Mesendoderm (in vitro differentiated cells): Measurements from ENCODE around the gene MYL11.
"Not testable (repeated sequence)": the region's sequence is repeated elsewhere in the genome, so short reads cannot be mapped to it uniquely, and the experiment has no call there.

Experiments
- DNase-seq: peaks from one replicate; pipeline ENCODE4 v3.0.0; 2013
- H2AK5ac ChIP-seq: 2 replicates; pipeline ENCODE4 v1.6.1; 2013; ENCODE audit warnings: low read length, inconsistent platforms
- H2BK120ac ChIP-seq: 2 replicates; pipeline ENCODE4 v1.6.1; 2013; ENCODE audit warnings: low read depth, mild to moderate bottlenecking, low read length, moderate library complexity, mixed read lengths
- H2BK15ac ChIP-seq: replicated peaks from 2 replicates; pipeline ENCODE4 v1.6.1; 2013; ENCODE audit warnings: low read depth, mild to moderate bottlenecking, moderate library complexity
- H2BK5ac ChIP-seq: 2 replicates; pipeline ENCODE4 v1.6.1; 2013; ENCODE audit warnings: low read length, inconsistent platforms
- H3K18ac ChIP-seq: 2 replicates; pipeline ENCODE4 v1.6.1; 2013; ENCODE audit warnings: mild to moderate bottlenecking, low read length, mixed read lengths
- H3K23ac ChIP-seq: one replicate; pipeline ENCODE4 v1.6.1; 2013; ENCODE audit warnings: low read length
- H3K27ac ChIP-seq: 2 replicates; pipeline ENCODE4 v1.5.1; 2013; ENCODE audit warnings: low read depth, mild to moderate bottlenecking, inconsistent platforms, low read length, moderate library complexity
- H3K27me3 ChIP-seq: 2 replicates; pipeline ENCODE4 v1.6.1; 2013; ENCODE audit warnings: low read length, control low read depth, mild to moderate bottlenecking, inconsistent platforms; ENCODE audit not compliant: insufficient read depth, poor library complexity
- H3K36me3 ChIP-seq: 2 replicates; pipeline ENCODE4 v1.6.1; 2013; ENCODE audit warnings: low read length, inconsistent platforms; ENCODE audit not compliant: control insufficient read depth, insufficient read depth
- H3K4ac ChIP-seq: one replicate; pipeline ENCODE4 v1.6.1; 2013; ENCODE audit warnings: low read depth, mild to moderate bottlenecking, low read length, moderate library complexity
- H3K4me1 ChIP-seq: 2 replicates; pipeline ENCODE4 v1.6.1; 2013; ENCODE audit warnings: low read depth, low read length, inconsistent platforms; ENCODE audit not compliant: control insufficient read depth
- H3K4me2 ChIP-seq: 2 replicates; pipeline ENCODE4 v1.6.1; 2013; ENCODE audit warnings: low read length
- H3K4me3 ChIP-seq: 2 replicates; pipeline ENCODE4 v1.5.1; 2013; ENCODE audit warnings: mild to moderate bottlenecking, low read length
- H3K56ac ChIP-seq: one replicate; pipeline ENCODE4 v1.6.1; 2013; ENCODE audit warnings: low read length
- H3K79me1 ChIP-seq: 2 replicates; pipeline ENCODE4 v1.6.1; 2013; ENCODE audit warnings: low read length, inconsistent platforms
- H3K79me2 ChIP-seq: 2 replicates; pipeline ENCODE4 v1.6.1; 2013; ENCODE audit warnings: mild to moderate bottlenecking, low read length; ENCODE audit not compliant: control insufficient read depth, insufficient read depth
- H3K9ac ChIP-seq: 2 replicates; pipeline ENCODE4 v1.6.1; 2013; ENCODE audit warnings: low read length, inconsistent platforms
- H4K5ac ChIP-seq: one replicate; pipeline ENCODE4 v1.6.1; 2013; ENCODE audit warnings: low read length
- H4K8ac ChIP-seq: one replicate; pipeline ENCODE4 v1.6.1; 2013; ENCODE audit warnings: low read depth, mild to moderate bottlenecking, control low read depth, low read length, moderate library complexity
- WGBS: extraction: QIAGEN DNeasy Blood & Tissue Kit; methylation state at CpG from one replicate; pipeline ENCODE4 v1.1.7; 2013; ENCODE audit warnings: low lambda C conversion rate, missing lambda C conversion rate; ENCODE audit not compliant: insufficient coverage; ENCODE audit errors: extremely low coverage; 5-methylcytosine and 5-hydroxymethylcytosine counted together

MYL11 gene

GRCh38 chr16:30338715-30339114 is 35.9 kb upstream of the MYL11 start:
- not testable (repeated sequence) for H2BK15ac ChIP-seq, H2BK5ac ChIP-seq, H2BK120ac ChIP-seq, H3K56ac ChIP-seq, H3K27me3 ChIP-seq, DNase-seq, H3K36me3 ChIP-seq, H3K4me2 ChIP-seq, H3K9ac ChIP-seq, H3K4me1 ChIP-seq, H4K5ac ChIP-seq, H3K79me2 ChIP-seq, H3K79me1 ChIP-seq, H4K8ac ChIP-seq, H3K27ac ChIP-seq, H3K4me3 ChIP-seq, H3K23ac ChIP-seq, H3K18ac ChIP-seq, H3K4ac ChIP-seq, H2AK5ac ChIP-seq
- no CpG with 5 or more reads among the region's 5 CpGs for WGBS

- H3K27me3 ChIP-seq, result no peaks in the 10 kb centered on the region
- no peaks in the 10 kb centered on the region for H3K79me2 ChIP-seq
- no peak overlapping the region for H2BK5ac ChIP-seq
- H3K18ac ChIP-seq, result no peak overlapping the region
- H4K8ac ChIP-seq, result no peak overlapping the region
- no peak overlapping the region for H3K56ac ChIP-seq
- no peak overlapping the region for H3K27ac ChIP-seq
- H3K4me3 ChIP-seq, result no peak overlapping the region
- no peaks in the 10 kb centered on the region for H3K36me3 ChIP-seq
- H2BK15ac ChIP-seq, result no peak overlapping the region
- H2BK120ac ChIP-seq, result no peak overlapping the region
- H3K23ac ChIP-seq, result no peak overlapping the region
- H4K5ac ChIP-seq, result no peak overlapping the region
- no peak overlapping the region for H2AK5ac ChIP-seq
- no peak overlapping the region for H3K4ac ChIP-seq
- H3K79me1 ChIP-seq, result no peaks in the 10 kb centered on the region
- H3K4me2 ChIP-seq, result no peak overlapping the region
- H3K9ac ChIP-seq, result no peak overlapping the region
- no CpG with 5 or more reads among the region's 13 CpGs for WGBS
- H3K4me1 ChIP-seq, result no peaks in the 10 kb centered on the region
- DNase-seq, result no peak
Observed at GRCh38 chr16:30340621-30341020, 34.0 kb upstream of the MYL11 start.

- not testable (repeated sequence) for H3K4me1 ChIP-seq, H2BK120ac ChIP-seq, H3K79me1 ChIP-seq, H2BK5ac ChIP-seq, H3K4me3 ChIP-seq, H4K8ac ChIP-seq, H4K5ac ChIP-seq, H3K79me2 ChIP-seq, H3K36me3 ChIP-seq, H3K18ac ChIP-seq, H3K27ac ChIP-seq, H3K56ac ChIP-seq, H3K4ac ChIP-seq, H2BK15ac ChIP-seq, DNase-seq, H2AK5ac ChIP-seq, H3K4me2 ChIP-seq, H3K9ac ChIP-seq, H3K27me3 ChIP-seq, H3K23ac ChIP-seq
- no CpG with 5 or more reads among the region's 8 CpGs for WGBS
Observed at GRCh38 chr16:30341971-30342370, 32.6 kb upstream of the MYL11 start.

GRCh38 chr16:30342751-30343490 is 31.7 kb upstream of the MYL11 start:
- Histone ChIP-seq H3K56ac (no peak overlapping the region), H3K36me3 (no peaks in the 10 kb centered on the region)
- WGBS, result no CpG with 5 or more reads among the region's 32 CpGs

GRCh38 chr16:30343491-30343820 is 31.1 kb upstream of the MYL11 start:
- not testable (repeated sequence) for H2BK5ac ChIP-seq

More at GRCh38 chr16:30342751-30343490, 31.7 kb upstream of the MYL11 start:
- Histone ChIP-seq H3K79me2 (no peaks in the 10 kb centered on the region), H3K27me3 (no peaks in the 10 kb centered on the region), H2BK15ac (no peak overlapping the region), H4K5ac (no peak overlapping the region), H2AK5ac (no peak overlapping the region), H3K79me1 (no peaks in the 10 kb centered on the region), H3K18ac (no peak overlapping the region), H4K8ac (no peak overlapping the region), H3K27ac (no peak overlapping the region), H3K4ac (no peak overlapping the region), H2BK5ac (no peak overlapping the region), H3K4me3 (no peak overlapping the region), H2BK120ac (no peak overlapping the region), H3K23ac (no peak overlapping the region), H3K4me1 (no peaks in the 10 kb centered on the region), H3K4me2 (no peak overlapping the region), H3K9ac (no peak overlapping the region)
- no peak for DNase-seq

GRCh38 chr16:30346286-30346685 is 28.3 kb upstream of the MYL11 start:
- no CpG with 5 or more reads among the region's 3 CpGs for WGBS
- H3K4me2 ChIP-seq, result no peak overlapping the region
- H3K9ac ChIP-seq, result no peak overlapping the region
- H4K5ac ChIP-seq, result no peak overlapping the region
- no peaks in the 10 kb centered on the region for H3K27me3 ChIP-seq
- H3K79me1 ChIP-seq, result no peaks in the 10 kb centered on the region
- no peak overlapping the region for H3K4me3 ChIP-seq
- H3K36me3 ChIP-seq, result peaks cover 3% of the 10 kb centered on the region
- H2AK5ac ChIP-seq, result no peak overlapping the region
- no peak overlapping the region for H3K27ac ChIP-seq
- no peaks in the 10 kb centered on the region for H3K4me1 ChIP-seq
- no peak overlapping the region for H3K4ac ChIP-seq
- no peak for DNase-seq
- H3K56ac ChIP-seq, result no peak overlapping the region
- no peak overlapping the region for H4K8ac ChIP-seq
- H2BK120ac ChIP-seq, result no peak overlapping the region
- no peaks in the 10 kb centered on the region for H3K79me2 ChIP-seq
- H3K23ac ChIP-seq, result no peak overlapping the region
- no peak overlapping the region for H2BK5ac ChIP-seq
- no peak overlapping the region for H3K18ac ChIP-seq
- no peak overlapping the region for H2BK15ac ChIP-seq

More at GRCh38 chr16:30343491-30343820, 31.1 kb upstream of the MYL11 start:
- H3K4me2 ChIP-seq, H3K79me1 ChIP-seq, H3K36me3 ChIP-seq, H3K27ac ChIP-seq, H3K4ac ChIP-seq, H4K8ac ChIP-seq, H3K4me3 ChIP-seq, H2BK120ac ChIP-seq, H2AK5ac ChIP-seq, H3K79me2 ChIP-seq, H2BK15ac ChIP-seq, H3K18ac ChIP-seq, H4K5ac ChIP-seq, H3K27me3 ChIP-seq, H3K56ac ChIP-seq, H3K4me1 ChIP-seq, DNase-seq, H3K9ac ChIP-seq, H3K23ac ChIP-seq: not testable (repeated sequence)
- no CpG with 5 or more reads among the region's 11 CpGs for WGBS
